Thoracic aorta (tissue), 2 donors: ENCODE measurements around the gene NEAT1. TPM values are rescaled to one million over a fixed set of nuclear protein-coding genes. Genes with fewer than 3 reads are reported as not detected.

Source experiments
- ATAC-seq: fragments of 150-250 bp; one replicate; pipeline ENCODE4 v1.8.0; 2017; ENCODE audit warnings: low read depth; ENCODE audit not compliant: insufficient number of reproducible peaks, low FRiP score
- DNase-seq: peaks from one replicate; pipeline ENCODE4 v3.0.0-alpha.2; 2020; ENCODE audit warnings: low spot score
- H3K27ac ChIP-seq, 2 donors: fragments of 200-600 bp; sonication (generic); 1 replicate in 1 of 2; 2 replicates in 1 of 2; pipeline ENCODE4 v1.5.1; 2016; ENCODE audit warnings: mild to moderate bottlenecking in 2 of 2, moderate library complexity in 2 of 2
- H3K27me3 ChIP-seq: fragments of 200-600 bp; sonication (generic); replicated peaks from 2 replicates; pipeline ENCODE4 v1.6.0; 2016; ENCODE audit warnings: mild to moderate bottlenecking; ENCODE audit not compliant: insufficient read depth
- H3K36me3 ChIP-seq: fragments of 200-600 bp; sonication (generic); one replicate; pipeline ENCODE4 v1.5.1; 2016
- H3K4me1 ChIP-seq, 2 donors: fragments of 200-600 bp; sonication (generic); 1 replicate in 1 of 2; 2 replicates in 1 of 2; pipeline versions ENCODE4 v1.5.1 to v1.6.0; 2016; ENCODE audit warnings: low read depth in 2 of 2, mild to moderate bottlenecking in 1 of 2; ENCODE audit not compliant: control insufficient read depth in 1 of 2
- H3K4me3 ChIP-seq: fragments of 200-600 bp; sonication (generic); 2 replicates; pipeline ENCODE4 v1.5.1; 2016; ENCODE audit warnings: mild to moderate bottlenecking
- H3K9me3 ChIP-seq: fragments of 200-600 bp; sonication (generic); 2 replicates; pipeline ENCODE4 v1.5.1; 2016
- total RNA-seq, 2 donors: library from RNA; depleted of rRNA; stranded (reverse); fragments of >200 nt; gene quantifications; one replicate each; pipeline versions ENCODE4 v1.1.0 to v1.2.3, GENCODE V29; 2016
- TF ChIP-seq, protein P1 (sequence below): fragments of 200-600 bp; sonication (generic); IDR thresholded peaks from one replicate; pipeline ENCODE4 v1.5.1; 2019; ENCODE audit warnings: antibody characterized with exemption

The NEAT1 gene
- total RNA-seq, 2 donors from 2014 or later: 848 to 1,659 TPM

DNA sequence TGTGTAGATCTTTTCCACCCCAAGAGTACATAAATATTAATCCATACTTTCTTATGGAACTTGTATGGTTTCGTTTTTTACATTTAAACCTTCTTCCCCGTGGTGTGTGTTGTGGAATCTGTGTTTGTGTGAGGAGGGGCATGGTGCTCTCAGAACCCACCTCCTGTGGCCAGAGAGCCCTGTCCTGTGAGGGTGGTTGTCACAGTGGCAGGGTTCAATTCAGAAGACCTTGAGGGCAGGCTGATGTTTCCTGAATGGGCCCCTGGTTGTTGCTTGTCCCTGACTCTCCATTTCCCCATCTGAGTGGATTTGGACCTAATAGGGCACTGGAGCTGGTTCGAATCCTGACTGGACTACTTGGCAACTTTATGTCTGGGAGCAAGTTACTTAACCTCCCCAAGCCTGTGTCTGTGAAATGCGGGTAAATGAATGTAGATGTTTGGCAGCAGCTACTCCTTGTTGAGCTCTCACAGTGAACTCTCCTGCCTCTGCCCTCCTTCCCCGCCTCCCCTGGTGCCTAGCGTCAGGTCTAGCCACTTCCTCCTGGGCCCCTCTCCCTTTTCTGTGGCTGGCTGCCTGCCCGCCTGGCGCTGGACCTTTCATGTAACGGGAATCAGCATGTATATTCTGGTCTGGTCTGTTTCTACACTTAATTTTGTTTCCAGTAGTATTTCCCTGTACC, 7.3 kb downstream of the NEAT1 start:
- peaks cover 28 to 70% of the 10 kb centered on the region in 2 donors for H3K4me1 ChIP-seq
- peaks cover 39% of the 10 kb centered on the region for H3K36me3 ChIP-seq
- no peaks in the 10 kb centered on the region for H3K27me3 ChIP-seq
- H3K9me3 ChIP-seq: no peaks in the 10 kb centered on the region
- peak overlapping the region; percentile 55 to 100 for H3K27ac ChIP-seq
- TF ChIP-seq, protein P1, sequence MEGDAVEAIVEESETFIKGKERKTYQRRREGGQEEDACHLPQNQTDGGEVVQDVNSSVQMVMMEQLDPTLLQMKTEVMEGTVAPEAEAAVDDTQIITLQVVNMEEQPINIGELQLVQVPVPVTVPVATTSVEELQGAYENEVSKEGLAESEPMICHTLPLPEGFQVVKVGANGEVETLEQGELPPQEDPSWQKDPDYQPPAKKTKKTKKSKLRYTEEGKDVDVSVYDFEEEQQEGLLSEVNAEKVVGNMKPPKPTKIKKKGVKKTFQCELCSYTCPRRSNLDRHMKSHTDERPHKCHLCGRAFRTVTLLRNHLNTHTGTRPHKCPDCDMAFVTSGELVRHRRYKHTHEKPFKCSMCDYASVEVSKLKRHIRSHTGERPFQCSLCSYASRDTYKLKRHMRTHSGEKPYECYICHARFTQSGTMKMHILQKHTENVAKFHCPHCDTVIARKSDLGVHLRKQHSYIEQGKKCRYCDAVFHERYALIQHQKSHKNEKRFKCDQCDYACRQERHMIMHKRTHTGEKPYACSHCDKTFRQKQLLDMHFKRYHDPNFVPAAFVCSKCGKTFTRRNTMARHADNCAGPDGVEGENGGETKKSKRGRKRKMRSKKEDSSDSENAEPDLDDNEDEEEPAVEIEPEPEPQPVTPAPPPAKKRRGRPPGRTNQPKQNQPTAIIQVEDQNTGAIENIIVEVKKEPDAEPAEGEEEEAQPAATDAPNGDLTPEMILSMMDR: no peak
- ATAC-seq: no peak
- H3K4me3 ChIP-seq: peak overlapping the region; percentile 94
- no peak for DNase-seq

DNA sequence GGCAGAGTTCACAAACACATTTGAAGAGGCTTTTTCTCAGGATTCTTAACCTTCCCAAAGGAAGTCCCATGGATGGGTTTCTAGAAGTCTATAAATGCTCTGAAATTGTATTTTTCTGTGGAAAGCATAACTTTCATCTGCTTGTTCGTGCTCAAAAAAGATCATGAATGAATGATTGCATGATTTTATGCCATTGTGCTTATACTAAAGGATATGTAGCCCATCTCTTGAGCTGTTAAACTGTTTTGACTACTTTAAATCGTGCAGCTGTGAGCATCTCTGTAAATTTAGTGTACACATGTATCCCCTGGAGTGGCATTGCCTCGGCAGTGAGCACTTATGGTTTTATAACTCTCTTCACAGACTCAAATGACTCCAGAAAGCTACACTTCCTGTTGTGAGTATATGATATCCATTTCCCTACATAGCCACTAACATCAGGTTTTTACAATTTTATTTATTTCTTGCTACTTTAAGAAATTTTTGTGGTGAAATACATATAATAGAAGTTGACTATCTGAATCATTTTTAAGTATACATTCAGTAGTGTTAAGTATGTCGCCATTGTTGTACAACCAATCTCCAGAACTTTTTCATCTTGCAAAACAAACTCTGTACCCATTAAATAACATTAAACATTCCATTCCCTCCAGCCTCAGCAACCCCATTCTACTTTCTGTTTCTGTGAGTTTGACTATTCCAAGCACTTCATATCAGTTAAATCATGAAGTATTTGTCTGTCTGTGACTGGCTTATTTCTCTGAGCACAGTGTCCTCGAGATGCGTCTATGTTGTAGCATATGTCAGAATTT, 8.0 kb downstream of the NEAT1 start:
- ATAC-seq (no peak), DNase-seq (no peak)
- H3K4me1 ChIP-seq: peaks cover 31 to 77% of the 10 kb centered on the region in 2 donors
- H3K9me3 ChIP-seq: no peaks in the 10 kb centered on the region
- TF ChIP-seq, protein P1: no peak
- H3K27ac ChIP-seq: peak overlapping the region; percentile 55 to 100
- peak overlapping the region; percentile 94 for H3K4me3 ChIP-seq
- H3K36me3 ChIP-seq: peaks cover 40% of the 10 kb centered on the region
- no peaks in the 10 kb centered on the region for H3K27me3 ChIP-seq

DNA sequence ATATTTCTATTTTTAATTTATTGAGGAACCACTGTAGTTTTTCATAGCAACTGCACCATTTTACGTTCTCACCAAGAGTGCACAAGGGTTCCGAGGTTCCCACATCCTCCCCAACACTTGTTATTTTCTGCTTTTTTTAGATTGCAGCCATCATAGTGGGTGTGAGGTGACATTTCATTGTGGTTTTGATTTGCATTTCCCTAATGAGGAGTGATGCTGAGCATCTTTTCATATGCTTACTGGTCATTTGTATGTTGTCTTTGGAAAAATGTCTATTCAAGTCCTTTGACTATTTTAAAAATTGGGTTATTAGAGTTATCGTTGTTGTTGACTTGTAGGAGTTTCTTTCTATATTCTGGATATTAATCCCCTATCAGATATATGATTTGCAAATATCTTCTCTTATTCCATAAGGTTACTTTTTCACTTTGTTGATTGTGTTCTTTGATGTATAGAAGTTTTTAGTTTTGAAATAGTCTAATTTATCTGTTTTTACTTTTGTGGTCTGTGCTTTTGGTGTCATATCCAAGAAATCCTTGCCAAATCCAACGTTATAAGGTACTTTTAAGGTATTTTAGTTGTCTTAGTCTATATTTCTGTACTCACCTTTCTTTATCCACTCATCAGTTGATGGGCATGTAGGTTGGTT, 9.0 kb downstream of the NEAT1 start:
- Histone ChIP-seq H3K36me3 (peaks cover 43% of the 10 kb centered on the region), H3K27ac (peak overlapping the region; percentile 18 to 100), H3K4me3 (peak overlapping the region; percentile 94), H3K27me3 (no peaks in the 10 kb centered on the region), H3K9me3 (no peaks in the 10 kb centered on the region), H3K4me1 (peaks cover 39 to 87% of the 10 kb centered on the region in 2 donors)
- DNase-seq (no peak), ATAC-seq (no peak)
- TF ChIP-seq, protein P1: no peak

DNA sequence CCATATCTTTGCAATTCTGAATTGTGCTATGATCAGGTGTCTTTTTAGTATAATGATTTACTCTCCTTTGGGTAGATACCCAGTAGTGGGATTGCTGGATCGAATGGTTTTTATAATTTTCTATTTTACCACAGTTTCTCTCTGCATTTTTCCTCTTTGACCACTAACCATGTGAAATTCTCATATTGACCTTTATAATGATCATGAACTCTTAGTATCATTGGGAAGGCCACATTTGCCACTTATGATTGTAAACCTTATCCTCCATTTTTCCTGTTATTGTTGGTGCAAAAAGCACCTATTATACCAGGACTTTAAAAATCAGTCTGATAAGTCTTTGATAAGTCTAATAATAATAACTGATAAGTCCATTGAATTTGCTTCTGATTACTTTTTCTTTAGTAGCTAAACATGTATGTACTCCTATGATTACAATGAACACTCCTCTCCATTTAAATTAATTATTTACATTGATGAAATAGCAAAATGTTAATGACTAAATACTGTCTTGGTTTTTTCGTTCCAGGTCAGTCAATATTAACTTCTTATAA, 9.6 kb downstream of the NEAT1 start:
- peaks cover 42 to 91% of the 10 kb centered on the region in 2 donors for H3K4me1 ChIP-seq
- DNase-seq (no peak), ATAC-seq (no peak)
- H3K9me3 ChIP-seq: no peaks in the 10 kb centered on the region
- peaks cover 39% of the 10 kb centered on the region for H3K36me3 ChIP-seq
- H3K4me3 ChIP-seq: peak overlapping the region; percentile 94
- no peak overlapping the region for H3K27ac ChIP-seq
- TF ChIP-seq, protein P1: no peak
- H3K27me3 ChIP-seq: no peaks in the 10 kb centered on the region
